ENCODE results near the gene SAP30BP.

The SAP30BP gene

GRCh38 chr17:75666959-75667790, at the start of gene SAP30BP, which contains the start of gene RECQL5:
Gene SAP30BP (plus strand): TSS chr17:75667338. CDS start chr17:75667373, 35 bp downstream.
Gene RECQL5 (minus strand): TSS chr17:75667154. CDS start chr17:75666557, 597 bp downstream.
- TF ChIP-seq CTCF (conservative IDR thresholded peaks at IDR 0.05; ENCODE audit: low read depth): no peak
- peak; percentile 96 for DNase-seq (ENCODE audit: low spot score)
- ChIA-PET POLR2A (ENCODE audit: low non-redundant PET) (interaction anchor here (0.6 kb wide), 1 partner anchor 9 kb away, joined by 7 read pairs; no protein-coding TSS in a partner anchor), CTCF (interaction anchor here (0.7 to 1.2 kb wide), 4 partner anchors 13 to 42 kb away, joined by 3 to 10 read pairs (median 8); partner anchors contain the start of gene SMIM5)
- H3K27ac ChIP-seq: peak within 1 kb of the TSS; percentile 75

- DNase-seq (ENCODE audit: low spot score): no peak
- no peak for TF ChIP-seq CTCF (conservative IDR thresholded peaks at IDR 0.05; ENCODE audit: low read depth)
- H3K27ac ChIP-seq: no peak overlapping the region
- ChIA-PET POLR2A (ENCODE audit: low non-redundant PET) (interaction anchor here (1.0 kb wide), 1 partner anchor 8 kb away, joined by 6 read pairs; no protein-coding TSS in a partner anchor), CTCF (interaction anchor here (0.7 to 3.4 kb wide), 5 partner anchors 8 to 27 kb away, joined by 3 to 16 read pairs (median 6); partner anchors contain the start of gene SMIM5)
Measured at GRCh38 chr17:75617675-75618074, 49.5 kb upstream of the SAP30BP start.

GRCh38 chr17:75619506-75620431, 47.4 kb upstream of the SAP30BP start:
- TF ChIP-seq CTCF (conservative IDR thresholded peaks at IDR 0.05; ENCODE audit: low read depth): peak; percentile 50
- no peak for DNase-seq (ENCODE audit: low spot score)
- ChIA-PET CTCF (interaction anchor here (0.5 to 2.4 kb wide), 7 partner anchors 11 to 142 kb away, joined by 3 to 20 read pairs (median 4); partner anchors contain the start of gene SMIM5), POLR2A (ENCODE audit: low non-redundant PET) (interaction anchor here (0.6 kb wide), 1 partner anchor 30 kb away, joined by 4 read pairs; no protein-coding TSS in a partner anchor)
- H3K27ac ChIP-seq: no peak overlapping the region

GRCh38 chr17:75621489-75621888, 45.6 kb upstream of the SAP30BP start:
- DNase-seq (ENCODE audit: low spot score): no peak
- ChIA-PET POLR2A (ENCODE audit: low non-redundant PET) (no interaction called here), CTCF (interaction anchor here (0.6 to 2.4 kb wide), 3 partner anchors 12 to 25 kb away, joined by 3 to 20 read pairs (median 8); partner anchors contain the start of gene SMIM5)
- no peak overlapping the region for H3K27ac ChIP-seq
- no peak for TF ChIP-seq CTCF (conservative IDR thresholded peaks at IDR 0.05; ENCODE audit: low read depth)

GRCh38 chr17:75622076-75622475, 45.1 kb upstream of the SAP30BP start:
- no peak for DNase-seq (ENCODE audit: low spot score)
- POLR2A ChIA-PET (ENCODE audit: low non-redundant PET): no interaction called here
- H3K27ac ChIP-seq: no peak overlapping the region
- CTCF ChIA-PET: interaction anchor here (0.6 to 2.1 kb wide), 2 partner anchors 21 to 24 kb away, joined by 3 to 8 read pairs; a partner anchor contains a TSS
- TF ChIP-seq CTCF (conservative IDR thresholded peaks at IDR 0.05; ENCODE audit: low read depth): no peak
